ENCODE data around the gene RFLNA.

The RFLNA gene

DNA sequence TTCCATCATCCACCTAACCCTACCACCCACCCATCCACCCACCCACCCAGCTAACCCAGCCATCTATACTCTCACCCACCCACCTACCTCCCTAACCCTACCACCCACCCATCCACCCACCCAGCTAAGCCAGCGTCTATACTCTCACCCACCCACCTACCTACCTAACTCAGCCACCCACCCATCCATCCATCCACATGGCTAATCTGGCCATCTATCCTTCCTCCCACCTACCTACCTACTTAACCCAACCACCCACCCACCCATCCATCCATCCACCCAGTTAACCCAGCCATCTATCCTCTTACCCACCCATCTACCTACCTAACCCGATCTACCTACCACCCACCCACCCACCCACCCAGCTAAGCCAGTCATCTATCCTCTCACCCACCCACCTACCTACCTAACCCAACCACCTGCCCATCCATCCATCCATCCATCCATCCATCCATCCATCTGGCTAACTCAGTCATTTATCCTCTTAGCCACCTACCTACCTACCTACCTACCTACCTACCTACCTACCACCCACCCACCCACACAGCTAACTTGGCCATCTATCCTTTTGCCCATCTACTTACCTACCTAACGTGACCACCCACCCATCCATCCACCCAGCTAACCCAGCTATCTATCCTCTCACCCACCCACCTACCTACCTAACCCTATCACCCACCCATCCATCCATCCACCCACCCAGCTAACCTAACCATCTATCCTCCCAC is 44.1 kb downstream of the RFLNA start:
- no peak for DNase-seq

DNA sequence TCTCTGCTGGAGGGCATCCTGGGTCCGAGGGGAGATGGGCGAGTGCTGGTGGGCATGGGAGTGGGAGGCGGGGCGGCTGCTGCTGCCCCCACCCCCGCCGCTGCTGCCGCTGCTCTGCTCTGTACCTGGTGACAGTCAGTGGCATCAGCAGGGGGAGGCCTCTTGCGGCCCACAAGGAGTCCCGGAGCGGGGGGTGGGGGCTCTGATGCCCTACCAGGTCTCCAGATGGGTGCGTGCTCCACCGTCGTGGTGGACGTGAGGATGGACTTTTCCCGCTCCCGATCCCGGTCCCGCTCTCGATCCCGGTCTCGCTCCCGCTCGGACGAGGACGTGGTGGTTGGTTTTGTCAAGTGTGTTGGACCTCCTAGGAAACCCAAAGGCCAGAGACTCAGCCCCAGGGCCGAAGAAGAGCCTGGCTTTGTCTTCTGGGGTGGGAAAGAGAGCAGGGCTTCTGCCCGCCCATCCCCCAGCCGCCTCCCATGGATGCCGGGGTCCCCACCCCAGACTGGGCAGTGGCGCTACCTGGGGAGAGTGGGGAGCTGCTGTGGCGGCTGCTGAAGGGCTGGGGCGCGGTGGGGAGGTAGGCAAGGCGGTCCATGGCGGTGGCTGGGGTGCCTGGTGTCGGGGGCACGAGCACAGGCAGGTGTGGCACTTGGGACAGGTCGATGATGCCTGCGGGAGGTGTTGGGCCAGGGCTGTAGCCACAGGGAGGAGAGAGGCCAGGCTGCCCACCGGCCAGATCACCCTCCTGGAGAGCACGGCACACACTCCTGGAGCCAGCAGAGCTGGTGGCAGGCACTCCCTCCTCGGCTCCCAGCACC is 45.4 kb downstream of the RFLNA start:
- DNase-seq = no peak

DNA sequence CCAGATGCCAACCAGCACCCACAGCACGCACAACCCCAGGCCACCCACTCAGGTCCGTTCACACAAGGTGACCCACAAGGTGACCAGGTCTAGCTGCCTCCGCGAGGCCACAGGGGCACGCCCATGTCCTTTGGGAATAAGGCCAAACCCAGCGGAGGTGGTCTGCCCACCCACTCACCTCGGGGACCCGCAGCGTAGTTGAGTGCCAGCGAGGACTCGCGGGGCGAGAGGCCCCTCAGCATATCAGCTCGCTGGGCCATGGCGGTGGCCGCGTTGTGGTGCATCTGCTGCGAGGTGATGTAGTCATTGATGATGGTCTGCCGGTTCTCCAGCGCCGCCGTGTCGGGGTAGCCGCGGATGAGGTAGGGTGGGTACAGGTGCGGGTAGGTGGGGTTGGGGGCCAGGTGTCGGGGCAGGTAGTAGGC is 46.8 kb downstream of the RFLNA start:
- DNase-seq = no peak

DNA sequence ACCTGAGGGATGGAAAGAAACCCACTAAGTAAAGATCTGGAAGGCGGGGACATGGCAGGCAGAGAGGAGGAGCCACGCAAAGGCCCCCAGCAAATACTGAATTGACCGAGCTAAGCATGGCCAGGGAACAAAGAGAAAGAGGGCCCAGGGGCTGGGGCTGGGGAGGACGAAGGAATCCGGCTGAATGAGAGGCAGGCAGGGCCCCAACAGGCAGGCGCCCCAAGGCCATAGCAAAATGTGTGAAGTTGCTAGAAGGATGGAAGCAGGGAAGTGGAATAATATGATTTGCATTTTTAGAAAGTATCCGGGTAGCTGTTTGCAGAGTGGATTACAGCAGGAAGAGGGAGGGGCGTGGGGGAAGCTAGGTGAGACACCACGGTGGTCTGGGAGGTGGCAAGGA is 49.1 kb downstream of the RFLNA start:
- no peak for DNase-seq

DNA sequence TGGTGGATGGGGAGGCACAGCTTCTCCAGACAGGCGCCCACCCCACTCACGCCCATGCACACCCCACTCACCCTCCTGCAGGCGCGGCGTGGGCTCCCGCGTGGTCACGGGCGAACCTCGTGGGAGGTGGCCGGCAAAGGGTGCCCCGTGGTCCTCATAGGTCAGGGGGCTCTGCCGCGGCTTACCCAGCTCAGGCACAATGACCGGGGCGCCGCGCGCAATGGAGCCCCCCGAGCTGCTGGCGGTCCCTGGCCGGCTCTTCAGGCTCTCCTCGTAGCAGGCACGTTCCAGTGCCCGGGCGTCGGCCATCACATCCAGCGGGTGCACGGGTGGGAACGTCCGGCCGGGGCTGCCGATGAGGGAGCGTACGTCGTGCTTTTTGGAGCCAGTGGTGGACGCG is 49.6 kb downstream of the RFLNA start:
- no peak for DNase-seq

DNA sequence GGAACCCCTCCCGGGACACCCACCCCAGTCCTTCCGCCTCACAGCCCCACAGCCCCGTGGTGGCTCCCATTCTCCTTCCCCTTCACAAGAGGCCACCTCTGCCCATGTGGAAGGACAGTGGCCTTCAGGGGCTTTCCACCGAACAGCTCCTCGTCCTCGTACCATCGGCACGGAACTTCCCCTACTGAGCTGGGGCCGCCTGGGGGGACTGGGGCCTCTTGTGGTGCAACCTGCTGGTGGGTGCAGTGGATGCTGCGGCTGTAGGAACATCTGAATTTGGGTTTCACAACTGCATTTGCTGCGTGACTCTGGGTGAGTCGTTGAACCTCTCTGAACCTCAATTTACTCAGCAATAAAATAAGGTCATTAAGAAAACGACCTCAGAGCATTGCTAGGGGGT is 50.9 kb downstream of the RFLNA start:
- no peak for DNase-seq

DNA sequence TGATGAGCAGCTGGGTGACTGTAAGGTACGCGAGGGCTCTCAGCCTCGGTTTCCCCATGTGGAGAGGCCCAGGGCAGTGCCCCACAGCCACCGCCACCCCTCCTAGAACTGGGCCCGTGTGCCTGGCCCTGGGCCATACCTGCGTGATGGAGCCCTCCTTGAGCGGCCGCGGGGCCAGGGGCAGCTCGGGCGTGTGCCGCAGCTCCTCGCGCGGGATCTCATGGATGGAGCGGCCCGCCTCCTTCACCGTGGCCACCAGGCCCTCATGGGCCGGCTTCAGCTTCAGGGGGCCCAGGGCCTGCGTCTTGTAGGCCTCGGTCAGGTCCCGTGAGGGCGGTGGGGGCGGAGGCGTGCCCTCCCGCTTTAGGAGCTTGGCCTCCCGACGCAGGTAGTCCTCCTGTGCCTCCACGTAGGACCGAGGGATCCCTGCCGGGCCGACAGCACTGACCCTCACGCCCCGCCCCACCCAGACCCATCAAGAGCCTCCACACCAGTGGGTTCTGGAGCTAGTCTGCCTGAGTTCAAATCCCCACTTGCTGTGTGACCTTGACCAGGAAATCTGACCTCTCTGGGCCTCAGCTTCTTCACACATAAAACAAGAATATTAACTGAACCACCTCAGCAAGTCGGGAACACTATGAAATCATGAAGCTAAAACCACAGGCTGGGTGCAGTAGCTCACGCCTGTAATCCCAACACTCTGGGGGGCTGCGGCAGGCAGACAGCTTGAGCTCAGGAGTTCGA is 51.7 kb downstream of the RFLNA start:
- no peak for DNase-seq

DNA sequence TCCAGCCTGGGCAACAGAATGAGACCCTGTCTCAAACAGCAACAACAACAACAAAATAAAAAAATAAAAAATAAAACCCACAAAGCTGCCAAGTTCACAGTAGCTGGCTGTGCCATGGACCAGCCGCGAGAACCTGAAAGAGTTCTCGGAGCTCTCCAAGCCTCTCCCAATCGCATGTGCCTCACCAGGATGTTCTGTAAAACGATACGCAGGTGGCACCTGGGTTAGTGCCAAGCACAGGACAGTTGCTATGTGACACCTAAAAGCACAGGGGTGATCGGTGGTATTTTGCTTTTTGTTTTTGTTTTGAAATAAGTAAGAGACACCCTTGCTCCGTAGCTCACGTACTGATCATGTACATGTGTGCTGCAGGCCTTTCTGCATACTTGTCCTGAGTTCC is 52.4 kb downstream of the RFLNA start:
- DNase-seq = peak; percentile 67

DNA sequence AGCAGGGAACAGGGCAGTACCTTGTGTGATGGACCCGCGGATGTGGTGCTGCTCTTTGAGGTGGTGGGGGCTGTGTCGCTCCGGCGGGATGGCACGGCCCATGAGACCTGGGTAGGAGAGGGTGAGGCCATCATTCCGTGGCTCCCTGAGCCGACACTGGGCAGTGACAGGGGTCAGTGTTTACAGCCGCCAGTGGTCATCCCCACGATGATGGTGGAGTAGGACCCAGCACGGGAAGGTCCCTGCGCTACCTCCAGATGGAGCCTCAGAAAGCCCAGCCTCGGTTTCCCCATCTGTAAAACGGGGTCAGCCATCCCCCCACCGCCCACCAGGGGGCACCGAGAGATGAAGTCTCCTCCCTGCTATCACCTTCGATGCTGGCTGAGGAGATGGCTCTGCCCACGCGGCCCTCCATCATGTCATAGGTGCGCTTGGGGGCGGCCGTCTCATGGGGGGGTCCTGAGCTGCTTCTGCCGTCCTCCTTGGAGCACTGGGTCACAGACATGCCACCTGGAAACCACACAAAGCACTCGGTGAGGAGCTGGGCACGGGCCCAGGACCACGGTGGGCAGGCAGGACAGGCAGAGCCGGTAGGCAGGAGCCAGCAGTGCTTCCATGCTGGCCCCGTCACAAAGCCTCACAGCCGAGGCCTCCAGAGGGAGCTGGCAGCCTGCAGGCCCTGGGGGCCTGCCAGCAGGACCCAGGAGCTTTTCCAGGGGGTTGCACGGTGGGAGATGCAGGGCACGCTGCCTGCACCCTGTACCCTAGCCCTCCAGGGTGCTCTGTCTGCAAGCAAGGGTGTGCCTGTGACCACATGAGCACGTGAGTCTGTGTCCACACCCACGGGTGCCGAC is 53.1 kb downstream of the RFLNA start:
- no peak for DNase-seq

DNA sequence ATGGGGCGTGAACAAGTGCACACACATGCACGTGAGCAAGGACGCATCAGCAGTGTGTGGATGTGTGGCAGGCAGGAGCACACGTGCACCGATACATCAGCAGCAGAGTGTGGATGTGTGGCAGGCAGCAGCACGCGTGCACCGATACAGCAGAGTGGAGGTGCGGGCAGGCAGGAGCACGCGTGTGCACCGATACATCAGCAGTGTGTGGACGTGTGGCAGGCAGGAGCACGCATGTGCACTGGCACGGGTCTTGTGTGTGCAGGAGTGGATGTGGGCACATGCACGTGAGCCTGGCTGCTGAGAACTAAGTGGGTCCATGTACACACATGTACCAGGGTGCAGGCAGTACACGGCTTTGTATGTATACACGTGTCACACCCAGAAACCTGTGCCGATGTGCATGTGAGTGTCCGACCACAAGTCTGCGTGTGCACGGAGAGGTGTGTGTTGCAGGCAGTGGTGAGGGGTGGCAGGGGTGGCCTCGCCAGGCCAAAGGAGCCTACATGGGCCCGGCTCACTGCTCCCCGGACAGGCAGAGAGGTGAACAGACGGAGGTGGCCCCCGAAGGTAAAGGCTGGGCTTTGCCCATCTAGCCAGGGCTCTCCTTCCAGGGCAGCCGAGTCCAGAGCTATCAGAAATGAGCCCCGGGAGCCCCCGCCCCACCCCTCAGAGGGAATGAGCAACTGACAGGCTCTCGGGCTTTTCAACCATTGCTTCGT is 53.9 kb downstream of the RFLNA start:
- no peak for DNase-seq

DNA sequence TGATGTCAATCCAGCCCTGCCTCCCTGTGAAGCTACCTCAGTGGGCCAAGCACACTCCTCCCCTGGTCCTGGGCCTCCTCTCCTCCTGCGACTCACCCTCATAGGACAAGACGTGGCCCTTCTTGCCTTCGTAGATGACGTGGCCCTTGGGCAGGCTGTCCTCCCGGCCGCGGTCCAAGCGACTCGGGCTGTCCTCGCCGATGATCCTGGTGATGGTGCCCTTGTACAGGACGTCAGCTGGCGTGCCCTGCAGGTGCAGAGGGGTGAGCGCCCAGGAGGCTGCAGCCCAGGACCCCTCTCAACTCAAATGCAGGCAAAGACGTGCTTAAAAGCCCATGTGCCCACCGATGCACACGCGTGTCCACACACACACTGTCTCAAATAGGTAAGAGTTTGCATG is 55.6 kb downstream of the RFLNA start:
- no peak for DNase-seq

DNA sequence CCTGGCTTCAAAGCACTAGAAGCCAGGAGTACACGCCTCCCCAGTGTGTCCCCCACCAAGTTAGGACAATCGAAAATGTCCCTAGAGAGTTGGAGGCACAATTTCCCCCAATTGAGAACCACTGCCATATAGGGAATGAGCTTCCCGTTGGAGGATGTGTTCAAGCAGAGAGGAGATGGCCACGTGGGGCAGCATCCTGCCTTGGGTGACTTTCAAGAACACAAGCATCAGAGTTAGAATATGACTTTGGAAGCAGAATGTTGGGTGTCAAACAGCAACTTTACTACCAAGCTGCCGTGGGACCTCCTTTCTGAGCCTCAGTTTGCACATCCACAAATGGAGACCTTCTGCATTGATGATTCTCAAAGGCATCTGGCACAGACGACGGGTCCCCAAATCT is 56.5 kb downstream of the RFLNA start:
- DNase-seq = no peak

DNA sequence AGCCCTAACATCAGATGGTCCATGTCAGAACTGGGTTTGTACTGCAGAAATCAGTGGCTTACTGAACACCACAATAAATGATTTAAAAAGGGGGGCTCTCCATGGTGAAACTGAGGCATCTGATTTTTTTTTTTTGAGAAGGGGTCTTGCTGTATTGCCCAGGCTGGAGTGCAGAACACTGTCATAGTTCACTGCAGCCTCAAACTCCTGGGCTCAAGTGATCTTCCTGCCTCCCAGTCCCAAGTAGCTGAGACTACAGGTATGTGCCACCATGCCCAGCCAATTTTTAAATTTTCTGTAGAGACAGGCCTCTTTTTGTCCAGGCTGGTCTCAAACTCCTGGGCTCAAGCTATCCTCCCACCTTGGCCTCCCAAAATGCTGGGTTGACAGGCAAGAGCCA is 57.4 kb downstream of the RFLNA start:
- no peak for DNase-seq

DNA sequence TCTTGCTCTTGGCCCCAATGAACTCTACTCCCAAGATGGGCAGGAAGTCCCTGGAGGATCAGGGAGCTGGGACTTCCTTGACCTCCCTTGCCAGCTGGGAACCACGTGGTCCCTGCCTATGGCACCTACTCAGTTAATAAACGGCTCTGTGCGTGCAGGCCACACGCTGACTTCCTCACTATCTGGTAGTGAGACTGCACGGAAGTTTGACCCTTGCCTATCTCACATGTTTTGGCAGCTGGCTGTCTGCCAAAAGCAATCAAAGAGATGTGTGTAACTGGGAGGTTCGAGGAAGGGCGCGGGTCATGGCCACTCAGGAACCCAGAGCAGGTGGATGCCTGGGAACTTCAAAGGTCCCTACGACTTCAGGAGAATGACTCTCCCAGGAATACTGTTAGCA is 57.9 kb downstream of the RFLNA start:
- peak; percentile 21 for DNase-seq

DNA sequence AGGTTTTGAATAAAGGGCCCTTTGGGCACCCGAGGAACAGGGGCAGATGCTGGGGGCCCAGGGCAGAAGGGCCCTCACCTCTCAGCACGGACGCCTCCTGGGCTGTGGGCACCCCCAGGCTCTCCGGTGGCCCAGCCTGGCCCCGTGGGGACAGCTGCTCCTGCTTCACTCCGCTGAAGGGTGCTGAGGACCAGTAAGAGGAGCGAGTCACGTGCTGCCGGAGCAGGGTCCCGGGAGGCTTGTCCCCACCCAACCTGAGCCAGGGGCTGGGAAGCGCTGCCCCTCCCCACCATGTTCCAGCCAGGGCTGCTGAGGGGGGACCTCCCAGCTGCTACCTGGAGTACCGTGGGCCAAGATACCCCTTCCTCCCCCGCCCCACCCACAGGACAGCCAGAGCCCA is 59.5 kb downstream of the RFLNA start:
- DNase-seq = no peak

DNA sequence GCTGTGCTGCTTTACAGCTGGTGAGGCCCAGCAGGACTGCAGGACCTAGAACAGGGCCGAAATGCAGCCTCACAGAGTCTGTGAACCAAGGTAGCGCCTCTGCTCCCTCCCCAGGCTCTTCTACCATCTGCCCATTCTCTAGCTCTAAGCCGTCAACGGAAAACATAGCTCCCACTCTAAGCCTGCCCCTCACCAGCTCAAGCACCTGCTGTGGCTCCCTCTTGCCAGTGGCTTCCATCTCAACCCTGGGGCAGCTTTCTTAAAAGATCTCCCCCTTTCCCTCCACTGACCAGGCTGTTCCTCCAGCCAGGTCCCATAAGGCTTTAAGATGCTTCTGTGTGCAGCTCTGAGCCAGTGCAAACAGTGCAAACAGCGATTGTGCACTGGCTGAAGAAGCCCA is 61.3 kb downstream of the RFLNA start:
- no peak for DNase-seq

DNA sequence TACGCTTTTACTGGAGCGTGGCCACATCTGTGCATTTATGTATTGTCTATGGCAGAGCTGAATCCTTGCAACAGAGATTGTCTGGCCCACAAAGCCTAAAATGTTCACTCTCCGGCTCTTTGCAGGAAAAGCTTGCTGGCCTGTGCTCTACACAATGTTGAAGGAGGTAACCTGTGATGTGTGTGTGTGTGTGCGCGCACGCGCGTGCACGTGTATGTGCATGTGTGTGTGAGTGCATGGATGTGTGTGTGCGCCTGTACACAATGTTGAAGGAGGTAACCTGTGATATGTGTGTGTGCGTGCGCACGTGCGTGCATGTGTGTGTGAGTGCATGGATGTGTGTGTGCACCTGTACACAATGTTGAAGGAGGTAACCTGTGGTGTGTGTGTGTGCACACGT is 62.7 kb downstream of the RFLNA start:
- DNase-seq = no peak

DNA sequence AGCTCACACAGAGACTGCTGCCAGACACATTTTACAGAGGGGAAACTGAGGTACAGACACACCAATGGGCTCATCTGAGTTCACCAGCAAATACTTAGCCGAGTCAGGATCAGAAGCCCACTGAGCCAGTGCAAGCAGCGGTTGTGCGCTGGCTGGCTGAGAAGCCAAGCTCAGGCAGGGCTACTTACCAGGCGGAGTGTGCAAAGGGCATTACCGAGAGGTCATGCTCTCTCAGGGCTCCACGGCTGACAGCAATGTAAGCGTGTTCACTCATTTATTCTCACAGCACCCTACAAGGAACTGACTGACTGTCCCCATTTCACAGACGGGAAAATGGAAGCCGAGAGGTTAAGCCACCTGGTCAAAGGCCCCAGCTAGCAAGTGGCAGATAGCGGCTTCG is 63.7 kb downstream of the RFLNA start:
- no peak for DNase-seq

DNA sequence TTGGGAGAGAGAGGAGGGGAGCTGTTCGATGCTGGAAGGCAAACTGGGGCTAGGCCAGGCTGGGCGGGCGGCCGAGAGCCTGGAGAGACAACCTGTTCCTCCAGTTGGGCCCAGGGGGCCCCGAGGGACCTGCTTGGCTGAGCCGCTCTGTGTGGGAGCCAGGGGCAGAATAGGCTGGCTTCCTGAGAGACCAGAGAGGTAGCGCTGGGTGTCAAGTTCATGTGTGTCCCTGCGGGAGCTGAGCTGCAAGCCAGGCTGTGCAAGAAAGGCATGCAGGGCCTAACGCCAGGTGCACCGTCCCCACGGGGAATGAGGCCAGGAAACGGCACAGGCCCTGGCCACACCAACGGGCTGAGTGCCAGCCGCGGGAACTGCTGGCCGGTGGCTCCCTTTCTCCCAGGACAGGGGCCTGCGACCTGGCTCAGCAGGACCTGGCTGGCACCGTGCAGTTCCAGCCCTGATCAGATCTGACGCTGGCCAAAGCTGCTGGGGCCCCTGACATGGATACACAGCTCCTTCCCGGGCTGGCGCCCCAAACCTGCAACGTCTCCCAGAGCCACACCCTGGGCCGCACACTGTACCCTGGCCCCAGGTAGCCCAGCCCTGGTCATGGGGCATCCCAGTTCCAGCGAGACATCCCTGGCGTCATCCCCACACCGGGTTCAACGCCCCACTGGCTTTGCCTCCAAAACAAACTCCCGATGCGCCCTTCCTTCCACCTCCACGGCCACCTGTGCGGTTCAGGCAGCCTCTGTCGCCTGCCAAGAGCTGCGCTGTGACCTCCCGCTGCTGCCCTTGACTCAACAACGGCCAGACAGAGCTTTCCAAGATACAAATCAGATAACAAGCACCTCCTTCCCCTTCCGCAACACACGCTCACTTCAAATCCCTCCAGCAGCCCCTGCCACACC is 65.0 kb downstream of the RFLNA start:
- DNase-seq = peak; percentile 77

DNA sequence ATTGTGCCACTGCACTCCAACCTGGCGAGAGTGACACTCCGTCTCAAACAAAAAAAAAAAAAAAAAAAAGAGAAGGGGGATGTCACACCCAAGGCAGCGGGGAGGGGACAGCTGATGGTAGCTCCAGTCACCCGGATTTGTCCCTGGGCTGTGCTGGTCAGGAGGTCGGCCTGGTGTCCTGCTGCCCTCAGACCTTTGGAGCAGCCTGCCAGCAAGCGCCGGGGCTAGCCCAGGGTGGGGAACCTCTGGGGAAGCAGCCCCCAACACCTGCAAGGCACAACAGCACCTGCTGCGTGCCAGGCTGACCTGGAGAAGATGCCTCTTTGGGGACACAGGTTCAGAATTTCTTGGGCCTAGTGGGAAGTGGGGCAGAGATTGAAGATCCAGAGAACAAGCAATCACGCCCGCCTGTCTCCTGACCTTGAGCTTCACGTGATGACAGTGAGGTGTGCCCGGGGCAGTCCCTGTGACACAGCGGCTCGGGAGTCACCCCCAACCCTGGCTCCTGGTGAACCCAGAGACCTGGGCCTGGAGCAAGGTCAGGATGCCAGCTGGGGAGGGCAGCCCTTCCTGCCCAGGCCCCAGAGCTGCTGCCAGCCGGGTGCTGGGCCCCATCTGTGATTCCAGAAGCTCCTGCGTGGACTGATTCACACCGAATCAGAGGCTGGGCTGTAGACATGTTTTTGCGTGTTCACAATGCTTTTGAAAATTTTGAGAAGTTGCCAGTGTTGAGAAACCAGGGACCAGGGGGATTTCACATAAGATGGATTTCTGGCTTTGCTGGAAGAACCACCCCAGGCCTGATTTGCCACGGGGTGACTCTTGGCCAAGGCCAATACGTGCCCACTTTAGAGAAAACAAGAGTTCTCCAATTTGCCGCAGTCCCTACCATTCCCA is 66.4 kb downstream of the RFLNA start:
- DNase-seq = no peak
